Thyroid gland (tissue), 4 donors: ENCODE measurements around the gene WEE1. TPM values are rescaled to one million over a fixed set of nuclear protein-coding genes. Genes with fewer than 3 reads are reported as not detected.

Experiments used
- DNase-seq, 2 donors: peaks; one replicate each; pipeline ENCODE4 v3.0.0-alpha.2; 2019
- H3K27ac ChIP-seq, 3 donors: fragments of 200-600 bp; sonication (generic); 1 replicate in 2 of 3; 2 replicates in 1 of 3; pipeline ENCODE4 v1.5.1; 2016 to 2019; ENCODE audit warnings: mild to moderate bottlenecking in 1 of 3, moderate library complexity in 1 of 3
- H3K27me3 ChIP-seq: fragments of 200-600 bp; sonication (generic); one replicate; pipeline ENCODE4 v1.5.1; 2019
- H3K36me3 ChIP-seq, 2 donors: fragments of 200-600 bp; sonication (generic); one replicate each; pipeline ENCODE4 v1.5.1; 2016 to 2019
- H3K4me1 ChIP-seq, 2 donors: fragments of 200-600 bp; sonication (generic); one replicate each; pipeline ENCODE4 v1.5.1; 2017 to 2019
- H3K4me3 ChIP-seq, 3 donors: fragments of 200-600 bp; sonication (generic); replicated peaks in 1 of 3; 1 replicate in 2 of 3; 2 replicates in 1 of 3; pipeline ENCODE4 v1.5.1; 2016; ENCODE audit warnings: mild to moderate bottlenecking in 1 of 3
- H3K9me3 ChIP-seq: fragments of 200-600 bp; sonication (generic); one replicate; pipeline ENCODE4 v1.5.1; 2017
- POLR2A ChIP-seq, 2 donors: fragments of 450-650 bp; IDR thresholded peaks; one replicate each; pipeline ENCODE4 v1.6.1; 2017; ENCODE audit warnings: antibody characterized with exemption in 2 of 2, mild to moderate bottlenecking in 2 of 2, moderate library complexity in 1 of 2
- WGBS, 2 donors: methylation state at CpG; one replicate each; pipeline ENCODE4 v1.1.5; 2017; 5-methylcytosine and 5-hydroxymethylcytosine counted together
- intact Hi-C: fragments of 100-400 bp; cut with DNase I; formaldehyde crosslinking; loops from one replicate; pipeline ENCODE4 v1.15.1; 2023
- total RNA-seq, 4 donors: library from RNA; depleted of rRNA; stranded (reverse); fragments of >200 nt; gene quantifications; one replicate each; pipeline ENCODE4 v1.2.3, GENCODE V29; 2016
- TF ChIP-seq, protein P1 (sequence below), 6 experiments: fragments of 200-600 bp in 3 of 6; fragments of 450-650 bp in 3 of 6; sonication (generic) in 3 of 6; IDR thresholded peaks; one replicate each; pipeline ENCODE4 v1.5.1; 2016 to 2019; ENCODE audit warnings: antibody characterized with exemption in 6 of 6, mild to moderate bottlenecking in 2 of 6, inconsistent platforms in 1 of 6, moderate library complexity in 1 of 6

Gene WEE1
- total RNA-seq, 4 donors from 2014 or later = 29.6 to 35.6 (median 32.5) TPM

DNA sequence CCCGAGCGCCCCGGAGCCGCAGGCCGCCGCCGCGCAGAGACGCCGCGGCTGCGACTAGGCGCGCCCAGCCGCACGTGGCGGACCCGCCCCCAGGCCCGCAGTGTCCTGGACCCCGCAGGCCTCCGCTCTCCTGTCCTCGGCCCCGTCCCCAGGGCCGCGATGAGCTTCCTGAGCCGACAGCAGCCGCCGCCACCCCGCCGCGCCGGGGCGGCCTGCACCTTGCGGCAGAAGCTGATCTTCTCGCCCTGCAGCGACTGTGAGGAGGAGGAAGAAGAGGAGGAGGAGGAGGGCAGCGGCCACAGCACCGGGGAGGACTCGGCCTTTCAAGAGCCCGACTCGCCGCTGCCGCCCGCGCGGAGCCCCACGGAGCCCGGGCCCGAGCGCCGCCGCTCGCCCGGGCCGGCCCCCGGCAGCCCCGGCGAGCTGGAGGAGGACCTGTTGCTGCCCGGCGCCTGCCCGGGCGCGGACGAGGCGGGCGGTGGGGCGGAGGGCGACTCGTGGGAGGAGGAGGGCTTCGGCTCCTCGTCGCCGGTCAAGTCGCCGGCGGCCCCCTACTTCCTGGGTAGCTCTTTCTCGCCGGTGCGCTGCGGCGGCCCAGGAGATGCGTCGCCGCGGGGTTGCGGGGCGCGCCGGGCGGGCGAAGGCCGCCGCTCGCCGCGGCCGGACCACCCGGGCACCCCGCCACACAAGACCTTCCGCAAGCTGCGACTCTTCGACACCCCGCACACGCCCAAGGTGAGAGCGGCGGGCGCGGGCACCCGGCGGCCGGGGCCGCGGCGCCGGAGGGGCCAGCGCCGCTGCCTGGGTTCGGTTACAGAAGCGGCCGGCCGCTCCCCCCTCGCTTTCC, 528 bp downstream of the WEE1 start:
- H3K4me1 ChIP-seq = peaks cover 30 to 38% of the 10 kb centered on the region in 2 donors
- H3K27me3 ChIP-seq = no peaks in the 10 kb centered on the region
- H3K27ac ChIP-seq = peak overlapping the region; percentile 69 to 99 (median 95)
- DNase-seq = peak in 1 of 2 donors; percentile 37
- H3K4me3 ChIP-seq = peak overlapping the region; percentile 44 to 84 (median 63)
- WGBS, 2 donors = 1% methylated on average over 19 to 25 of the region's 122 CpGs
- H3K36me3 ChIP-seq = no peaks in the 10 kb centered on the region
- H3K9me3 ChIP-seq = no peaks in the 10 kb centered on the region
- intact Hi-C loops = no loop called here
- TF ChIP-seq, protein P1, sequence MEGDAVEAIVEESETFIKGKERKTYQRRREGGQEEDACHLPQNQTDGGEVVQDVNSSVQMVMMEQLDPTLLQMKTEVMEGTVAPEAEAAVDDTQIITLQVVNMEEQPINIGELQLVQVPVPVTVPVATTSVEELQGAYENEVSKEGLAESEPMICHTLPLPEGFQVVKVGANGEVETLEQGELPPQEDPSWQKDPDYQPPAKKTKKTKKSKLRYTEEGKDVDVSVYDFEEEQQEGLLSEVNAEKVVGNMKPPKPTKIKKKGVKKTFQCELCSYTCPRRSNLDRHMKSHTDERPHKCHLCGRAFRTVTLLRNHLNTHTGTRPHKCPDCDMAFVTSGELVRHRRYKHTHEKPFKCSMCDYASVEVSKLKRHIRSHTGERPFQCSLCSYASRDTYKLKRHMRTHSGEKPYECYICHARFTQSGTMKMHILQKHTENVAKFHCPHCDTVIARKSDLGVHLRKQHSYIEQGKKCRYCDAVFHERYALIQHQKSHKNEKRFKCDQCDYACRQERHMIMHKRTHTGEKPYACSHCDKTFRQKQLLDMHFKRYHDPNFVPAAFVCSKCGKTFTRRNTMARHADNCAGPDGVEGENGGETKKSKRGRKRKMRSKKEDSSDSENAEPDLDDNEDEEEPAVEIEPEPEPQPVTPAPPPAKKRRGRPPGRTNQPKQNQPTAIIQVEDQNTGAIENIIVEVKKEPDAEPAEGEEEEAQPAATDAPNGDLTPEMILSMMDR (IDR thresholded peaks at IDR 0.05) = peak in 1 of 6 experiments; percentile 9
- peak in 1 of 2 donors; percentile 72 for TF ChIP-seq POLR2A (IDR thresholded peaks at IDR 0.05)

DNA sequence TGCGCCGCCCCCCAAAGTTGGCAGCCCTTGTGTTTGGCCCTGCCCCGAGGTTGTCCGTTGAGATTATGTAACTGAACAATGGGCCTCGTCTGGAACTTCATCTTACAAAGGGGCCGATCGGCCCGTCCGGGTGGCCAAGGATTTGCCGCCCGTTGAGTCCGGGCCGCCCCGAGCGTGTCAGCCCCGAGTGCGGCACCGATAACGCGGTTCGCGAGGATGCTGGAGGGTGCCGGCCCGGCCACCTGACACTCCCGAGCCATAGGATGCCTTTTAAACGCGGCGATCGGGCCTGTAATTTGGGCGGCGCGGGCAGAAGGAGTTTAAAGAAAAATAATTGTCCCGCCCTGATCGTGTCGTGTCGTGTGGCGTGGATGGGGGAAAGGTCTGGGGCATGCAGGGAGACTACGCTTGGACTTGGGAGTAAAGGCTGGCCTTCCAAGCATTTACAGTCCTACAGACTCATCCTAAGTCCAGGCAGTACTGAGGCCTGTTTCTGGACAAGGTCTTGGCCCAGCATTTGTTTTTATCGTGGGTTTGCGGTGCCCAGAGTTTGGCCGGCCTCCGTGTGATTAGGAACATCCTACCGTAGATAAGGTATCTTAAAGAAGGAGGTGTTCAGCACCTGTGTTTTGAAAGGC, 1.3 kb downstream of the WEE1 start:
- Histone ChIP-seq H3K4me1 (peaks cover 23 to 34% of the 10 kb centered on the region in 2 donors), H3K9me3 (no peaks in the 10 kb centered on the region), H3K4me3 (peak overlapping the region; percentile 43 to 84 (median 63)), H3K27me3 (no peaks in the 10 kb centered on the region), H3K36me3 (no peaks in the 10 kb centered on the region), H3K27ac (peak overlapping the region; percentile 69 to 99 (median 95))
- 0 to 1% methylated on average over 20 of the region's 43 CpGs for WGBS, 2 donors
- peak in 1 of 2 donors; percentile 22 for TF ChIP-seq POLR2A (IDR thresholded peaks at IDR 0.05)
- TF ChIP-seq, protein P1 (IDR thresholded peaks at IDR 0.05) = no peak
- DNase-seq = peak; percentile 38 to 41
- intact Hi-C loops = no loop called here

DNA sequence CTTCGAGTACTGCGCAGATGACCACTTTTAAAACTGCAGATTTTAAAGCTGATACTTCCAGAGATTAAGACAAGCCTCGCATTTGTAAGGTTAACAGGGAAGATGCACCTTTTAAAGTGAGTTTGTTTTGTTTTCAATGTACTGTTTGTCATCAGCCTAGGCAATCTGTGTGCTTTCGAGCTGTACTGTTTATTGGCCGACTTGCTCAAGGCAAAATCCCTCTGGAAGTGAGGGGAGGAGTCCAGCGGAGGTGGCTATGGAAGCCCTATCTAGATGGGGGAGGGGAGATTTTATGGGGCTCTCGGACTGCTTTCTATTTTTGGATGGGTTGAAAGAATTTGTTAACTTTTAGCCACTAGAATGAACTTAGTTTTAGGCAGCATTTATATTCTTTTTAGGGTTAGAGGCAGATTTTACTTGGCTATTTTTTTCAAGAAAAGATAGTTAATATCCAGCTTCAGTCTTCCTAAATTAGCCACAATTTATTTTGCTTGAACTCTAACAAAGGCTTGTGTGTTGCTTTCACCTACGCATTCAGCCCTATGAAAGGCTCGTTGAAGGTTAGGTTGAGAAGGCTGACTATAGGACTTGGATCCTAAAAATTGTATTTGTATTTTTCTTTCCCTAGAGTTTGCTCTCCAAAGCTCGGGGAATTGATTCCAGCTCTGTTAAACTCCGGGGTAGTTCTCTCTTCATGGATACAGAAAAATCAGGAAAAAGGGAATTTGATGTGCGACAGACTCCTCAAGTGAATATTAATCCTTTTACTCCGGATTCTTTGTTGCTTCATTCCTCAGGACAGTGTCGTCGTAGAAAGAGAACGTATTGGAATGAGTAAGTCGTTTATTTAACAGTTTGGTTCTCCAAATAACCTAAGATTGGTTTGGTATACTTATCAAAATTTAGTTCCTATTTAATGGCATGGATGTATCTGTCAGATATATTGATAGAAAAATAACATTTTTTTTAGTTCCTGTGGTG, 2.1 kb downstream of the WEE1 start:
- H3K27ac ChIP-seq = peak overlapping the region; percentile 69 to 99 (median 95)
- TF ChIP-seq, protein P1 (IDR thresholded peaks at IDR 0.05) = no peak
- TF ChIP-seq POLR2A (IDR thresholded peaks at IDR 0.05) = peak; percentile 66 to 90

DNA sequence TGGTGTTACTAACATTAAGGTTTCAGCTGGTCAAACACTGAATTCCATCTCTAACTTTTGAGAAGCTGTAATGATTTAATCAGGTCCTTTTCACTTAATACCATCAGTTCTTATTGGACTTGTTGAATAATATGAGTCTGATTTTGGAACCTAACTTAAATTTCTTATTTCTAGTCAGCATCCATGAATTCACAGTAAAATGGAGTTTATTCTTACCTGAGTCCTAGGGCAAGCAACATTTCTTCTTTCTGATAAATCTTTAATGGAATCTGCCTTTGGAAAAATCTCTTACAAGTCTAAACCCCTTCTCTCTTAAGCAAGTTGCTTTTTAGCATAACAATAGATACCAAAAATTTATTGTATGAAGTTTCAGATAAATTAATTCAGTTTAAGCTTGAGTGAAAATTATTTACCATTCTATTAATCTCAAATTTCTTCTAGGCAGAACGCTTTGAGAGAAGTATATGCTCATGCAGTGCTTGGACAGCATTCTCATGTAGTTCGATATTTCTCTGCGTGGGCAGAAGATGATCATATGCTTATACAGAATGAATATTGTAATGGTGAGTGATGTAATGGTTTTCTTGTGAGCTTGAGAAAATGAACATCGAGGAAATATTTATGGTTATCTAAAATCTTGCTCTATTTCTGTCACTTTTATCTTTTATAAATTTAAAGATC, 3.4 kb downstream of the WEE1 start:
- DNase-seq = no peak
- Histone ChIP-seq H3K36me3 (peaks cover 0 to 3% of the 10 kb centered on the region in 2 donors), H3K9me3 (no peaks in the 10 kb centered on the region), H3K27me3 (no peaks in the 10 kb centered on the region), H3K4me1 (peaks cover 13 to 26% of the 10 kb centered on the region in 2 donors), H3K4me3 (no peak overlapping the region), H3K27ac (peak overlapping the region in 2 of 3 donors; percentile 95 to 99)
- no peak for TF ChIP-seq POLR2A (IDR thresholded peaks at IDR 0.05)
- intact Hi-C loops = no loop called here
- 58 to 59% methylated on average over 4 of the region's 4 CpGs for WGBS, 2 donors

More for the DNA sequence above, 2.1 kb downstream of the WEE1 start:
- Histone ChIP-seq H3K4me1 (peaks cover 15 to 28% of the 10 kb centered on the region in 2 donors), H3K9me3 (no peaks in the 10 kb centered on the region), H3K4me3 (peak overlapping the region; percentile 43 to 84 (median 63)), H3K36me3 (no peaks in the 10 kb centered on the region), H3K27me3 (no peaks in the 10 kb centered on the region)
- WGBS, 2 donors = 7 to 8% methylated on average over 17 of the region's 17 CpGs
- intact Hi-C loops = no loop called here
- DNase-seq = peak; percentile 76 to 79
